GM23248 (cell line): ENCODE measurements around the gene DDX60. TPM values are rescaled to one million over a fixed set of nuclear protein-coding genes. Genes with fewer than 3 reads are reported as not detected.

Experiments used
- DNase-seq: peaks from one replicate; pipeline ENCODE4 v3.0.0-alpha.2; 2015
- H2AFZ ChIP-seq: fragments of 200-600 bp; sonication (generic); 2 replicates; pipeline ENCODE4 v1.6.1; 2016; ENCODE audit warnings: antibody characterized with exemption
- H3F3A ChIP-seq: fragments of 200-600 bp; sonication (generic); 2 replicates; pipeline ENCODE4 v1.6.1; 2016; ENCODE audit warnings: mild to moderate bottlenecking, antibody characterized with exemption, mixed run types; ENCODE audit not compliant: insufficient read depth
- H3K27ac ChIP-seq: fragments of 200-600 bp; sonication (generic); 2 replicates; pipeline ENCODE4 v1.5.1; 2016; ENCODE audit warnings: mild to moderate bottlenecking
- H3K27me3 ChIP-seq: fragments of 200-600 bp; sonication (generic); replicated peaks from 2 replicates; pipeline ENCODE4 v1.6.1; 2016; ENCODE audit warnings: mild to moderate bottlenecking; ENCODE audit not compliant: insufficient read depth
- H3K36me3 ChIP-seq: fragments of 200-600 bp; sonication (generic); 2 replicates; pipeline ENCODE4 v1.6.1; 2016; ENCODE audit warnings: low read depth, mild to moderate bottlenecking
- H3K4me1 ChIP-seq: fragments of 200-600 bp; sonication (generic); 2 replicates; pipeline ENCODE4 v1.6.1; 2016; ENCODE audit warnings: mild to moderate bottlenecking; ENCODE audit not compliant: insufficient read depth
- H3K4me2 ChIP-seq: fragments of 200-600 bp; sonication (generic); one replicate; pipeline ENCODE4 v1.6.1; 2016; ENCODE audit warnings: mild to moderate bottlenecking; ENCODE audit not compliant: unreplicated experiment
- H3K4me3 ChIP-seq: fragments of 200-600 bp; sonication (generic); 2 replicates; pipeline ENCODE4 v1.5.1; 2016; ENCODE audit warnings: mild to moderate bottlenecking
- H3K79me2 ChIP-seq: fragments of 200-600 bp; sonication (generic); 2 replicates; pipeline ENCODE4 v1.6.1; 2016; ENCODE audit warnings: mild to moderate bottlenecking; ENCODE audit not compliant: insufficient read depth
- H3K9ac ChIP-seq: fragments of 200-600 bp; sonication (generic); 2 replicates; pipeline ENCODE4 v1.6.1; 2016; ENCODE audit warnings: mild to moderate bottlenecking
- H3K9me2 ChIP-seq: fragments of 200-600 bp; sonication (generic); 2 replicates; pipeline ENCODE4 v1.6.1; 2016; ENCODE audit warnings: mixed run types, mild to moderate bottlenecking, moderate library complexity; ENCODE audit not compliant: insufficient read depth
- H3K9me3 ChIP-seq: fragments of 200-600 bp; sonication (generic); one replicate; pipeline ENCODE4 v1.6.1; 2017; ENCODE audit warnings: low read depth
- H4K20me1 ChIP-seq: fragments of 200-600 bp; sonication (generic); 2 replicates; pipeline ENCODE4 v1.6.0; 2016; ENCODE audit not compliant: insufficient read depth
- EZH2 ChIP-seq: fragments of 200-600 bp; sonication (generic); IDR thresholded peaks from 2 replicates; pipeline ENCODE4 v1.6.1; 2018; ENCODE audit warnings: antibody characterized with exemption, mild to moderate bottlenecking; ENCODE audit not compliant: insufficient read depth, poor library complexity, severe bottlenecking
- EZH2phosphoT487 ChIP-seq: fragments of 200-600 bp; sonication (generic); IDR thresholded peaks from 2 replicates; pipeline ENCODE4 v1.6.1; 2018; ENCODE audit warnings: antibody characterized with exemption, moderate library complexity, mild to moderate bottlenecking, low read depth; ENCODE audit not compliant: insufficient read depth
- WGBS, 2 experiments: methylation state at CpG; one replicate each; pipeline ENCODE4 v1.1.6; 2015 to 2017; ENCODE audit warnings: low lambda C conversion rate in 2 of 2, low coverage in 1 of 2; ENCODE audit errors: missing lambda C conversion rate in 2 of 2; 5-methylcytosine and 5-hydroxymethylcytosine counted together
- in situ Hi-C: fragments of 300-500 bp; cut with MboI; formaldehyde crosslinking; loops from 2 replicates; pipeline ENCODE4 v1.15.0; 2020
- polyA plus RNA-seq: library from polyadenylated mRNA; unstranded; fragments of >200 nt; fragmentation: Nextera tagmentation; extraction: Ambion mirVana; gene quantifications from 2 replicates; pipeline ENCODE4 v1.2.1, GENCODE V29; 2016
- total RNA-seq: library from RNA; depleted of rRNA; stranded (reverse); fragments of >200 nt; shearing (Covaris generic); gene quantifications from 2 replicates; pipeline ENCODE4 v1.2.3, GENCODE V29; 2014; rRNA removed

DDX60 gene
- total and polyA plus RNA-seq, 2 experiments from 2014 or later: 1.8 to 7.1 TPM

DNA sequence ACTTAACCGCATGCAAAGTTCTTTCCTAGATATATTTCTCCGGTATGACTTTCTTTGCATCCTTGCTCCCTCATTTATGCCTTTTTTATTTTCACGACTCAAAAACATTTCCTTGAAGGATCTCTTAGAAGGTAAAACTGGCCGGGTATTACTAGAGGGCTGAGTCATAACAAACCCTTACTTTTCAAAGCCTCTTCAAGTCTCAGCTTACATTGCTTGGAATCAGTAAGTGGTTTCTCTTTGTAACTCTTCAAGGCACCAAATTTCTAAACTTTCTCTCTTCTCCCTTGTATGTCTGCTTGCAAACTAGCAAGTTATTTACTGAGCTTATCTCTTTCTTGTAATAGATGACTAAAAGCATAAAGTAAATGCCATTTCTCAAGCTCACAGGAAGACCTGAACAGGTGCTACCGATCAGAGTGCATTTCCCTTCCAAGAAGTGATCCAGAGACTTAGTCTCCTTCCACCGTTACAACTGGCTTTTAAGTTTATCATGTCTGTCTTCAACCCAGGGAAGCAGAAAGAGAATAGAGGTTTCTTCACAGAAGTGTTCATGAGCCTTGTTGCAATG is 150.8 kb downstream of the DDX60 start:
- Histone ChIP-seq H3K27ac (no peak overlapping the region), H3K36me3 (no peaks in the 10 kb centered on the region), H3F3A (no peaks in the 10 kb centered on the region), H3K79me2 (no peaks in the 10 kb centered on the region), H3K9me3 (no peaks in the 10 kb centered on the region), H3K9ac (no peak overlapping the region), H3K4me1 (no peaks in the 10 kb centered on the region), H3K9me2 (no peaks in the 10 kb centered on the region), H4K20me1 (no peaks in the 10 kb centered on the region), H2AFZ (no peak overlapping the region), H3K4me3 (no peak overlapping the region), H3K27me3 (no peaks in the 10 kb centered on the region), H3K4me2 (no peak overlapping the region)
- TF ChIP-seq EZH2phosphoT487: no peak
- TF ChIP-seq EZH2: no peak
- DNase-seq: no peak
- WGBS, 2 experiments: 69 to 70% methylated on average over 6 of the region's 6 CpGs
- in situ Hi-C loops: no loop called here

Other genes starting within 250 kb of the DDX60 start
- 0.22 TPM in 1 of 2 replicates, not detected in the other for gene ANXA10, start 226.2 kb downstream of the DDX60 start, total RNA-seq
- gene ANXA10, start 226.2 kb downstream of the DDX60 start, polyA plus RNA-seq: 0.27 and 0.44 TPM in 2 replicates
- gene DDX60L, start 161.7 kb upstream of the DDX60 start, total RNA-seq: 6.3 and 15.8 TPM in 2 replicates
- gene DDX60L, start 161.7 kb upstream of the DDX60 start, polyA plus RNA-seq: 8.7 and 9.6 TPM in 2 replicates
- gene PALLD, start 178.3 kb upstream of the DDX60 start, total RNA-seq: 14.5 and 17.9 TPM in 2 replicates
- 30.5 and 30.6 TPM in 2 replicates for gene PALLD, start 178.3 kb upstream of the DDX60 start, polyA plus RNA-seq